Body of pancreas (tissue), 4 donors: ENCODE measurements around the gene RRN3.
"Not testable (repeated sequence)": the region's sequence is repeated elsewhere in the genome, so short reads cannot be mapped to it uniquely, and the experiment has no call there.

ENCODE experiments used
- POLR2A ChIP-seq, 3 donors: fragments of 450-650 bp; IDR thresholded peaks; one replicate each; pipeline ENCODE4 v1.6.1; 2016; ENCODE audit warnings: antibody characterized with exemption in 3 of 3, mild to moderate bottlenecking in 2 of 3
- TF ChIP-seq, protein P1 (sequence below), 7 experiments: fragments of 450-650 bp in 4 of 7; fragments of 200-600 bp in 3 of 7; sonication (generic) in 3 of 7; IDR thresholded peaks; one replicate each; pipeline ENCODE4 v1.5.1; 2016 to 2019; ENCODE audit warnings: antibody characterized with exemption in 7 of 7

- TF ChIP-seq, protein P1, sequence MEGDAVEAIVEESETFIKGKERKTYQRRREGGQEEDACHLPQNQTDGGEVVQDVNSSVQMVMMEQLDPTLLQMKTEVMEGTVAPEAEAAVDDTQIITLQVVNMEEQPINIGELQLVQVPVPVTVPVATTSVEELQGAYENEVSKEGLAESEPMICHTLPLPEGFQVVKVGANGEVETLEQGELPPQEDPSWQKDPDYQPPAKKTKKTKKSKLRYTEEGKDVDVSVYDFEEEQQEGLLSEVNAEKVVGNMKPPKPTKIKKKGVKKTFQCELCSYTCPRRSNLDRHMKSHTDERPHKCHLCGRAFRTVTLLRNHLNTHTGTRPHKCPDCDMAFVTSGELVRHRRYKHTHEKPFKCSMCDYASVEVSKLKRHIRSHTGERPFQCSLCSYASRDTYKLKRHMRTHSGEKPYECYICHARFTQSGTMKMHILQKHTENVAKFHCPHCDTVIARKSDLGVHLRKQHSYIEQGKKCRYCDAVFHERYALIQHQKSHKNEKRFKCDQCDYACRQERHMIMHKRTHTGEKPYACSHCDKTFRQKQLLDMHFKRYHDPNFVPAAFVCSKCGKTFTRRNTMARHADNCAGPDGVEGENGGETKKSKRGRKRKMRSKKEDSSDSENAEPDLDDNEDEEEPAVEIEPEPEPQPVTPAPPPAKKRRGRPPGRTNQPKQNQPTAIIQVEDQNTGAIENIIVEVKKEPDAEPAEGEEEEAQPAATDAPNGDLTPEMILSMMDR (IDR thresholded peaks at IDR 0.05), result not testable (repeated sequence)
- not testable (repeated sequence) for TF ChIP-seq POLR2A (IDR thresholded peaks at IDR 0.05)
Measured at GRCh38 chr16:15016951-15017580, 77.0 kb downstream of the RRN3 start.
